ENCODE measurements around the gene POFUT2.
A peak's percentile ranks its signal among the peaks of the same experiment; 100 is the strongest.

GRCh38 chr21:45294509-45295291, 7.0 kb upstream of the POFUT2 start:
- TF ChIP-seq, protein P1, sequence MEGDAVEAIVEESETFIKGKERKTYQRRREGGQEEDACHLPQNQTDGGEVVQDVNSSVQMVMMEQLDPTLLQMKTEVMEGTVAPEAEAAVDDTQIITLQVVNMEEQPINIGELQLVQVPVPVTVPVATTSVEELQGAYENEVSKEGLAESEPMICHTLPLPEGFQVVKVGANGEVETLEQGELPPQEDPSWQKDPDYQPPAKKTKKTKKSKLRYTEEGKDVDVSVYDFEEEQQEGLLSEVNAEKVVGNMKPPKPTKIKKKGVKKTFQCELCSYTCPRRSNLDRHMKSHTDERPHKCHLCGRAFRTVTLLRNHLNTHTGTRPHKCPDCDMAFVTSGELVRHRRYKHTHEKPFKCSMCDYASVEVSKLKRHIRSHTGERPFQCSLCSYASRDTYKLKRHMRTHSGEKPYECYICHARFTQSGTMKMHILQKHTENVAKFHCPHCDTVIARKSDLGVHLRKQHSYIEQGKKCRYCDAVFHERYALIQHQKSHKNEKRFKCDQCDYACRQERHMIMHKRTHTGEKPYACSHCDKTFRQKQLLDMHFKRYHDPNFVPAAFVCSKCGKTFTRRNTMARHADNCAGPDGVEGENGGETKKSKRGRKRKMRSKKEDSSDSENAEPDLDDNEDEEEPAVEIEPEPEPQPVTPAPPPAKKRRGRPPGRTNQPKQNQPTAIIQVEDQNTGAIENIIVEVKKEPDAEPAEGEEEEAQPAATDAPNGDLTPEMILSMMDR (IDR thresholded peaks at IDR 0.05) = no peak
- TF ChIP-seq POLR2A (IDR thresholded peaks at IDR 0.05) (no peak), EP300 (IDR thresholded peaks at IDR 0.05) (peak; percentile 20), POLR2AphosphoS5 (IDR thresholded peaks at IDR 0.05) (no peak)
